ENCODE data around the gene COL6A1. TPM values are rescaled to one million over a fixed set of nuclear protein-coding genes. Genes with fewer than 3 reads are reported as not detected.
"Not testable (repeated sequence)": the region's sequence is repeated elsewhere in the genome, so short reads cannot be mapped to it uniquely, and the experiment has no call there.

Gene COL6A1
- polyA plus RNA-seq, 3 donors from 2014 or later = 0.17 to 0.18 TPM; not detected in 1

DNA sequence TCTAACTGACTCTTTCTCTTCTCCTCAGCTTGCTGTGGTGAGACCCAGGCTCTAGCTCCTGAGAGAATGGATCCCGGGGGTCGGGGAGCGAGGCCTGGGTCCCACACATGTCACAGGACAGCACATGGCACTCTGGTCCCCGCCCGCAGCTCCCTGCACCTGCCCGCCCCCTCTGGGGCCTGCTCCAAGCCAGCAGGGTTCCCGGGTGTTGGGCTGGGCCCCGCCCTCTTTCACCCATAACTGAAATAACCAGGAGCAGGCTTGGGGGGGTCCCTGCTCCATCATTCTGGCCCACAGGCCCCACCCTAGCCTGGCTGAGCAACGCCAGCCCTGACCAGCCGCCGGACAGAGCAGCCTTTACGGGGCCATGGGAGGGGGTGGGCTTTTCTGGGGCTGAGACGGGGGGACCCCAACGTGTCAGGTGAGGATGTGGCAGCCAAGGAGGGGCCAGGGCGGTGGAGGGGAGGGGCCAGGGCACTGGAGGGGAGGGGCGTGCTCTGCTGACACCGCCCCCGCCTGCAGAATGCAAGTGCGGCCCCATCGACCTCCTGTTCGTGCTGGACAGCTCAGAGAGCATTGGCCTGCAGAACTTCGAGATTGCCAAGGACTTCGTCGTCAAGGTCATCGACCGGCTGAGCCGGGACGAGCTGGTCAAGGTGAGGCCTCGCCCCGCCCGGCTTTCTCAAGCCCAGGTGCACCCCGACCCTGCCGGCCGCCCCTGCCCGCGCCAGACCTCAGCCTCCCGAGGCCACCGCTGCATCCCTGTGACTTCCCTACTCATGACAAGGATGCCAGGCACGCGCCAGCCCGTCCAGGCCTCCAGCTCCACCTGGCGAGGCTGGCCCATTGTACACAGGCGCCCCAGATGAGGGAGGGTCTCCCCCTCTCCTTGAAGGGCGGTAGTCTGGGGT is 19.4 kb downstream of the COL6A1 start:
- DNase-seq = no peak
- peaks cover 0 to under 1% (median 0%) of the 10 kb centered on the region in 3 donors for H3K27me3 Mint-ChIP-seq (ENCODE audit: low read depth in 3 of 3)
- no peak overlapping the region for H3K4me3 Mint-ChIP-seq
- no peaks in the 10 kb centered on the region for H3K4me1 Mint-ChIP-seq
- H3K27ac Mint-ChIP-seq = no peak overlapping the region
- no peaks in the 10 kb centered on the region for H3K36me3 Mint-ChIP-seq
- H3K9me3 Mint-ChIP-seq = no peaks in the 10 kb centered on the region

DNA sequence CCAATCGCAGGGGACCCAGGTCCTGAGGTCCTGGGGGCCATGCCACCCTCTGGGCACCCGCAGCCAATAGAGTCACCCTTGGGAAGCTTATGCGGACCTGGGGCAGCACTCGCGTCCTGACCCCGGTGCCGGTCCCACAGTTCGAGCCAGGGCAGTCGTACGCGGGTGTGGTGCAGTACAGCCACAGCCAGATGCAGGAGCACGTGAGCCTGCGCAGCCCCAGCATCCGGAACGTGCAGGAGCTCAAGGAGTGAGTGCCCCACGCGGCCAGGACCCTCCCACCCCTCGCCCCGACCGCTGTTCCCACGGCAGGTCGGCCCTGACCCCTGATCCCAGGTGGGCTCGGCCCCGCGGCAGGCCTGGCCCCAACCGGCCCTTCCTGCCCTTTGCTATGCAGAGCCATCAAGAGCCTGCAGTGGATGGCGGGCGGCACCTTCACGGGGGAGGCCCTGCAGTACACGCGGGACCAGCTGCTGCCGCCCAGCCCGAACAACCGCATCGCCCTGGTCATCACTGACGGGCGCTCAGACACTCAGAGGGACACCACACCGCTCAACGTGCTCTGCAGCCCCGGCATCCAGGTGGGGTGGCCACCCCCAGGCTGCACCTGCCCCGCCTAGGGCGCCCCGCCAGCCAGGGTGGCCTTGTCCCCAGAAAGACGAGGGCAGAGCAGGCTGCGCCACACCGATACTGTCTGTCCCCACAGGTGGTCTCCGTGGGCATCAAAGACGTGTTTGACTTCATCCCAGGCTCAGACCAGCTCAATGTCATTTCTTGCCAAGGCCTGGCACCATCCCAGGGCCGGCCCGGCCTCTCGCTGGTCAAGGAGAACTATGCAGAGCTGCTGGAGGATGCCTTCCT is 20.5 kb downstream of the COL6A1 start:
- no peak for DNase-seq
- H3K9me3 Mint-ChIP-seq = no peaks in the 10 kb centered on the region
- H3K4me1 Mint-ChIP-seq = no peaks in the 10 kb centered on the region
- H3K27me3 Mint-ChIP-seq (ENCODE audit: low read depth in 3 of 3) = no peaks in the 10 kb centered on the region
- no peaks in the 10 kb centered on the region for H3K36me3 Mint-ChIP-seq
- no peak overlapping the region for H3K4me3 Mint-ChIP-seq
- H3K27ac Mint-ChIP-seq = no peak overlapping the region

DNA sequence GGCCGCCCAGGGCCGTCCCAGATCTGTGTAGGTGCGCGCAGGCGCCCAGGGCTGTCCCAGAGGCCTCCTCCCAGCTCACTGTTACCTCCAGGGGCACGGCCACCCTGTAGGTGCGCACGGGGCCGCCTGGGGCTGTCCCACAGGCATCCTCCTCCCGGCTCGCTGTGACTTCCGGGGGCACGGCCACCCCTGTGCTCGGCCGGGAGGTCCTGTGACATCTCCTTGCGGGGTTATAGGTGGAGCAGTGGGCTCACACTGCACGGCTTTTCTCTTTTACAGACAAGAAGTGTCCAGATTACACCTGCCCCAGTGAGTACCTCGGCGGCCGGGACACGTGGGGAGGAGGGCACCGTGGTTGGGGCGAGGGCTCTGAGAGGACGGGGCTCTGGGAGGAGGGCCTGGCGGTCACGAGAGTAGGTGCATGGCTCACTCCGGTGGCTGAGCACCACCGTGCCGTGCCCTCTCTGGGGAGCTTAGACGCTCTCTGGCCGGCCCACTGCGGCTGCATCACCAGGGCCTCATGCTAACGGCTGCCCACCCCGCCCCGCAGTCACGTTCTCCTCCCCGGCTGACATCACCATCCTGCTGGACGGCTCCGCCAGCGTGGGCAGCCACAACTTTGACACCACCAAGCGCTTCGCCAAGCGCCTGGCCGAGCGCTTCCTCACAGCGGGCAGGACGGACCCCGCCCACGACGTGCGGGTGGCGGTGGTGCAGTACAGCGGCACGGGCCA is 21.4 kb downstream of the COL6A1 start:
- H3K27ac Mint-ChIP-seq = no peak overlapping the region
- H3K4me1 Mint-ChIP-seq = no peaks in the 10 kb centered on the region
- no peaks in the 10 kb centered on the region for H3K9me3 Mint-ChIP-seq
- no peak for DNase-seq
- no peaks in the 10 kb centered on the region for H3K36me3 Mint-ChIP-seq
- H3K4me3 Mint-ChIP-seq = no peak overlapping the region
- H3K27me3 Mint-ChIP-seq (ENCODE audit: low read depth in 3 of 3) = peaks cover 0 to under 1% (median 0%) of the 10 kb centered on the region in 3 donors

DNA sequence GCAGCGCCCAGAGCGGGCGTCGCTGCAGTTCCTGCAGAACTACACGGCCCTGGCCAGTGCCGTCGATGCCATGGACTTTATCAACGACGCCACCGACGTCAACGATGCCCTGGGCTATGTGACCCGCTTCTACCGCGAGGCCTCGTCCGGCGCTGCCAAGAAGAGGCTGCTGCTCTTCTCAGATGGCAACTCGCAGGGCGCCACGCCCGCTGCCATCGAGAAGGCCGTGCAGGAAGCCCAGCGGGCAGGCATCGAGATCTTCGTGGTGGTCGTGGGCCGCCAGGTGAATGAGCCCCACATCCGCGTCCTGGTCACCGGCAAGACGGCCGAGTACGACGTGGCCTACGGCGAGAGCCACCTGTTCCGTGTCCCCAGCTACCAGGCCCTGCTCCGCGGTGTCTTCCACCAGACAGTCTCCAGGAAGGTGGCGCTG is 22.0 kb downstream of the COL6A1 start:
- Mint-ChIP-seq H3K9me3 (no peaks in the 10 kb centered on the region), H3K27me3 (ENCODE audit: low read depth in 3 of 3) (peaks cover 0 to 3% (median 0%) of the 10 kb centered on the region in 3 donors), H3K4me1 (no peaks in the 10 kb centered on the region), H3K27ac (no peak overlapping the region), H3K36me3 (no peaks in the 10 kb centered on the region), H3K4me3 (no peak overlapping the region)
- no peak for DNase-seq

DNA sequence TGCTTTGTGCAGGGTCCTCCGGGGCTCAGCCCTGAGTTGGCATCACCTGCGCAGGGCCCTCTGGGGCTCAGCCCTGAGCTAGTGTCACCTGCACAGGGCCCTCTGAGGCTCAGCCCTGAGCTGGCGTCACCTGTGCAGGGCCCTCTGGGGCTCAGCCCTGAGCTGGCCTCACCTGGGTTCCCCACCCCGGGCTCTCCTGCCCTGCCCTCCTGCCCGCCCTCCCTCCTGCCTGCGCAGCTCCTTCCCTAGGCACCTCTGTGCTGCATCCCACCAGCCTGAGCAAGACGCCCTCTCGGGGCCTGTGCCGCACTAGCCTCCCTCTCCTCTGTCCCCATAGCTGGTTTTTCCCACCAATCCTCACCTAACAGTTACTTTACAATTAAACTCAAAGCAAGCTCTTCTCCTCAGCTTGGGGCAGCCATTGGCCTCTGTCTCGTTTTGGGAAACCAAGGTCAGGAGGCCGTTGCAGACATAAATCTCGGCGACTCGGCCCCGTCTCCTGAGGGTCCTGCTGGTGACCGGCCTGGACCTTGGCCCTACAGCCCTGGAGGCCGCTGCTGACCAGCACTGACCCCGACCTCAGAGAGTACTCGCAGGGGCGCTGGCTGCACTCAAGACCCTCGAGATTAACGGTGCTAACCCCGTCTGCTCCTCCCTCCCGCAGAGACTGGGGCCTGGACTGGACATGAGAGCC is 22.7 kb downstream of the COL6A1 start:
- H3K4me3 Mint-ChIP-seq = no peak overlapping the region
- no peaks in the 10 kb centered on the region for H3K9me3 Mint-ChIP-seq
- H3K4me1 Mint-ChIP-seq = no peaks in the 10 kb centered on the region
- no peak for DNase-seq
- no peaks in the 10 kb centered on the region for H3K36me3 Mint-ChIP-seq
- H3K27me3 Mint-ChIP-seq (ENCODE audit: low read depth in 3 of 3) = peaks cover 0 to 3% (median 0%) of the 10 kb centered on the region in 3 donors
- no peak overlapping the region for H3K27ac Mint-ChIP-seq

DNA sequence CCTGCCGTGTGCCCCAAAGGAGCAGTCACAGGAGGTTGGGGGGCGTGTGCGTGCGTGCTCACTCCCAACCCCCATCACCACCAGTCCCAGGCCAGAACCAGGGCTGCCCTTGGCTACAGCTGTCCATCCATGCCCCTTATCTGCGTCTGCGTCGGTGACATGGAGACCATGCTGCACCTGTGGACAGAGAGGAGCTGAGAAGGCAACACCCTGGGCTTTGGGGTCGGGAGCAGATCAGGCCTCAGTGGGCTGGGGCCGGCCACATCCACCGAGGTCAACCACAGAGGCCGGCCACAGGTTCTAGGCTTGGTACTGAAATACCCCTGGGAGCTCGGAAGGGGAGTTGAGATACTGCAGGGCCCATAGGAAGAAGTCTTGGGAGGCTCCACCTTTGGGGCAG is 23.5 kb downstream of the COL6A1 start:
- Mint-ChIP-seq H3K9me3 (no peaks in the 10 kb centered on the region), H3K4me3 (no peak overlapping the region), H3K36me3 (no peaks in the 10 kb centered on the region), H3K4me1 (no peaks in the 10 kb centered on the region), H3K27ac (no peak overlapping the region), H3K27me3 (ENCODE audit: low read depth in 3 of 3) (peaks cover 0 to 3% (median 0%) of the 10 kb centered on the region in 3 donors)
- no peak for DNase-seq

DNA sequence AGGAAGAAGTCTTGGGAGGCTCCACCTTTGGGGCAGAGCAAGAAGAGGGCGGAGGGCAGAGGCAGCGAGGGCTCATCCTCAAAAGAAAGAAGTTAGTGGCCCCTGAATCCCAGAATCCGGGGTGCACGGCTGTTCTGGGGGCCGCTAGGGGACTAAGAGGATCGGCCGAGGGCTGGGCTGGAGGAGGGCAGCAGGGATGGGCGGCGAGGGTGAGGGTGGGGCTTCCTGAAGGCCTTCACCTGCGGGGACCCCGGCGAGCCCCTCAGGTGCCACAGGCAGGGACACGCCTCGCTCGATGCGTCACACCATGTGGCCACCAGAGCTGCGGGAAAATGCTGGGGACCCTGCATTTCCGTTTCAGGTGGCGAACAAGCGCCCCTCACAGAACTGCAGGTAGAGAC is 23.9 kb downstream of the COL6A1 start:
- Mint-ChIP-seq H3K27me3 (ENCODE audit: low read depth in 3 of 3) (peaks cover 0 to 3% (median 0%) of the 10 kb centered on the region in 3 donors), H3K4me3 (no peak overlapping the region), H3K36me3 (no peaks in the 10 kb centered on the region), H3K27ac (no peak overlapping the region), H3K9me3 (no peaks in the 10 kb centered on the region), H3K4me1 (no peaks in the 10 kb centered on the region)
- DNase-seq = no peak

DNA sequence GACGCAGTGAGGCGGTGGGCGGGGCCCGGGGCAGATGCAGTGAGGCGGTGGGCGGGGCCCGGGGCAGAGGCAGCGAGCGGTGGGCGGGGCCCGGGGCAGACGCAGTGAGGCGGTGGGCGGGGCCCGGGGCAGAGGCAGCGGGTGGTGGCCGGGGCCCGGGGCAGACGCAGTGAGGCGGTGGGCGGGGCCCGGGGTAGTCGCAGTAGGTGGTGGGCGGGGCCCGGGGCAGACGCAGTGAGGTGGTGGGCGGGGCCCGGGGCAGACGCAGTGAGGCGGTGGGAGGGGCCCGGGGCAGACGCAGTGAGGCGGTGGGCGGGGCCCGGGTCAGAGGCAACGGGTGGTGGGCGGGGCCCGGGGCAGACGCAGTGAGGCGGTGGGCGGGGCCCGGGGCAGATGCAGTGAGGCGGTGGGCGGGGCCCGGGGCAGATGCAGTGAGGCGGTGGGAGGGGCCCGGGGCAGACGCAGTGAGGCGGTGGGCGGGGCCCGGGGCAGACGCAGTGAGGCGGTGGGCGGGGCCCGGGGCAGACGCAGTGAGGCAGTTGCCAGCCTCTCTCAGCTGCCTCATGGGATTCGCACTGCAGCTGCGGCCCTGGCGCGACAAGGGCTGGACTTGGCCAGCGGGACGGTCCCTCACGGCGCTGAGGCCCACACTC is 24.4 kb downstream of the COL6A1 start:
- H3K27ac Mint-ChIP-seq; H3K36me3 Mint-ChIP-seq; H3K4me1 Mint-ChIP-seq; H3K4me3 Mint-ChIP-seq; H3K27me3 Mint-ChIP-seq (ENCODE audit: low read depth in 3 of 3); H3K9me3 Mint-ChIP-seq; DNase-seq: not testable (repeated sequence)

DNA sequence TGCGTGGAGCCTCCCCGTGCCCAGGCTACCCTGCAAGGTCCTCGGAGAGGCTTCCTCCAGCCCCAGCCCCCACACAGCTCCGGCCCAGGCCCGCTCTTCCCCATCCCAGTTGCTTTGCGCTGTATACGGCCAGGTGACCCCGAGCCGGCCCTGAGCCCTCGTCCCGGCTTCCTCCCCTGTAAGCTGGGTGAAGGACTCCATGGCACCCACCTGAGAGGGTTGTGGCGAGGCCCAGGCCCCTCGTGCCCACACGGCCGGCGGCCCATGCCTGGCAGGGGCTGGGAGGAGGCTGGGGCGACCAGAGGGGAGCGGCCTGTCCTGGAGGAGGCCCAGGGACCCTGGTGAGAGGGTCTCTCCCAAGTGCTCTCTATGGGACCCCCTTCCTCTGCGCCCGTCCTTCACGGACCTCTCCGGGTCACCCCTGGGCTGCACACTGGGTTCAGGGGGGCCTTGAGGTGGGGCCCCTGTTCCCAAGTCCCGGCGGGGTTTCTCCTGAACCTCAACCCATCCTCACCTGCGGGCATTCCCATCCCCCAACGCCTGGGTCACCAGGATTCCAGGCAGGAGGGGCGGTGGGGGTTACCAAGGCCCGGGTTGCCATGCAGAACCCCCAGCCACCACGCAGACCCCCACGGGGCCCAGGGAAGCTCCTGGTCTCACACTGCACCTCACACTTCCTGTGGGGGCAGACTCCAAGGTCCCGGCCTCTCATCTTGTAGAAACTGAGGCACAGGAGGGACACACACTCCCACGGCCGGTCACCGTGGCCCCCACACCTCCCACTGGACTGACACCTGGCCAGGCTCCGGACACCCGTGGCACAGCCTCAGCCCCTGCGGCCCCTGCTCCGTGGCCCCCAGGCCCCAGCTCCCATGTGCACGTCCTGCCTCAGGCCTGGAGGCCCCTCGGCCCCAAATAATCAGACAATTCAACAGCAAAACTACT is 25.2 kb downstream of the COL6A1 start:
- H3K27me3 Mint-ChIP-seq (ENCODE audit: low read depth in 3 of 3) = peaks cover 0 to 3% (median 0%) of the 10 kb centered on the region in 3 donors
- no peaks in the 10 kb centered on the region for H3K36me3 Mint-ChIP-seq
- peaks cover 0 to 2% (median 0%) of the 10 kb centered on the region in 6 donors for H3K9me3 Mint-ChIP-seq
- H3K4me1 Mint-ChIP-seq = no peaks in the 10 kb centered on the region
- H3K27ac Mint-ChIP-seq = no peak overlapping the region
- no peak for DNase-seq
- H3K4me3 Mint-ChIP-seq = no peak overlapping the region

DNA sequence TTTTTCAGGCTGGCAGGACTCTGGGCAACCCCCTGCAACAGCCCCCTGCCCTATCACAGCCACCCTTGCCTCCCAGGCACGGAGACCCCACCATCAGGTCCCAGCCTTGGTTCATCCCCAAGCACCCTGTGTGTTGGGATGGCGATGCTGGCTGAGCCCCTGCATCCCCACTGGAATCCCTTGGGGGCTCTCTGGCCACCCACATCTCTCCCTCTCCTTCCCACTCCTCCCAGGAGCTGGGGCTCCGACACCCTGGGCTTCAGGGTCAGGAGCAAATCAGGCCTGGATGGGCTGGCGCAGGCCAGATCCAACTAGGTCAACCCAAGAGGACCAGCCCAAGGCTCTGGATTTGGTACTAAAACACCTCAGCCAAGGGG is 25.9 kb downstream of the COL6A1 start:
- Mint-ChIP-seq H3K27me3 (ENCODE audit: low read depth in 3 of 3) (peaks cover 0 to 3% (median 0%) of the 10 kb centered on the region in 3 donors), H3K9me3 (peaks cover 0 to 2% (median 0%) of the 10 kb centered on the region in 6 donors), H3K27ac (no peak overlapping the region), H3K4me3 (no peak overlapping the region), H3K4me1 (no peaks in the 10 kb centered on the region), H3K36me3 (no peaks in the 10 kb centered on the region)
- DNase-seq = no peak

DNA sequence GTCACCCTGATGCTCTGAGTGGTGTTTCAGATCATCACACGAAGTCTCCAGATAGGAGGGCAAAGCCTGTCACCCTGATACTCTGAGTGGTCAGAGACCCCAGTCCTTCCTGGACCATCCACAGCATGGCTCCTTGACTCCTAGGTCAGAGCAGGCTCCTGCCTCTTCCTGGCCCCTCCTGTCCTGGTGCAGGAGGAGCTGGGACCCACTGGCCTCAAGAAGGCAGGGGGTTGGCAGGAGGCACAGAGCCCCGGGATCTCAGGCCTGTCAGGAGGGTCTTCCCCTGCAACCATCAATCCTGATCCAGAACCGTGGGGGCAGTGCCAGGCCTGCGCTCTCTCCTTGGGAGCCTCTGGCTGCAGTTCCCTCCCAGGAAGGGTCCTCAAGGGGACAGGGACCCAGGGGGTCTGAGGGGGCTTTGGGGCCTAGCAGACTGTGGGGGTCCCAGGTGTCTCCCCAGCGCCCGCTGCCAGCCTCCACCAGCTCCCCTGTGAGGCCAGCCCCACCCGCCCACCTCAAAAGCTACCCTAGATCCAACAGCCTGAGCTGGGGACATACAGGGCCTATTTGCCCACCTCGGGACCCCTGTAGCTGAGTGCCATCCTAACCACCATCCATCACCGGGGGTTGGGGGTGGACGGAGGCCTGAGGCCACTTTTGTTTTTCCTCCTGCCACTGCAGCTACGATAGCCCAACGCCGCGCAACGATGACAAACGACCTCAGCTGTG is 27.5 kb downstream of the COL6A1 start:
- H3K27ac Mint-ChIP-seq = no peak overlapping the region
- no peak overlapping the region for H3K4me3 Mint-ChIP-seq
- H3K4me1 Mint-ChIP-seq = no peaks in the 10 kb centered on the region

More for the DNA sequence above, 27.5 kb downstream of the COL6A1 start:
- peaks cover 0 to 3% (median 0%) of the 10 kb centered on the region in 3 donors for H3K27me3 Mint-ChIP-seq (ENCODE audit: low read depth in 3 of 3)
- H3K9me3 Mint-ChIP-seq = peaks cover 0 to 4% (median 0%) of the 10 kb centered on the region in 6 donors
- DNase-seq = no peak
- no peaks in the 10 kb centered on the region for H3K36me3 Mint-ChIP-seq

Measured in immature natural killer cell (primary cell).